Suprapubic skin (tissue), 4 donors: Measurements from ENCODE around the gene CMKLR1.

Experiments used
- CTCF ChIP-seq, 2 donors: fragments of 200-600 bp in 1 of 2; fragments of 450-650 bp in 1 of 2; sonication (generic) in 1 of 2; IDR thresholded peaks; one replicate each; pipeline ENCODE4 v1.5.1; 2016 to 2019; ENCODE audit warnings: antibody characterized with exemption in 2 of 2, mild to moderate bottlenecking in 1 of 2, moderate library complexity in 1 of 2
- EP300 ChIP-seq: sonication (generic); formaldehyde crosslinking; IDR thresholded peaks from one replicate; pipeline ENCODE4 v1.6.1; 2017; ENCODE audit warnings: antibody characterized with exemption
- POLR2A ChIP-seq, 2 donors: fragments of 450-650 bp; IDR thresholded peaks; one replicate each; pipeline ENCODE4 v1.6.1; 2017; ENCODE audit warnings: antibody characterized with exemption in 2 of 2, mild to moderate bottlenecking in 2 of 2, moderate library complexity in 2 of 2
- POLR2AphosphoS5 ChIP-seq, 3 donors: sonication (generic); formaldehyde crosslinking; IDR thresholded peaks; one replicate each; pipeline ENCODE4 v1.6.1; 2017; ENCODE audit warnings: antibody characterized with exemption in 3 of 3

DNA sequence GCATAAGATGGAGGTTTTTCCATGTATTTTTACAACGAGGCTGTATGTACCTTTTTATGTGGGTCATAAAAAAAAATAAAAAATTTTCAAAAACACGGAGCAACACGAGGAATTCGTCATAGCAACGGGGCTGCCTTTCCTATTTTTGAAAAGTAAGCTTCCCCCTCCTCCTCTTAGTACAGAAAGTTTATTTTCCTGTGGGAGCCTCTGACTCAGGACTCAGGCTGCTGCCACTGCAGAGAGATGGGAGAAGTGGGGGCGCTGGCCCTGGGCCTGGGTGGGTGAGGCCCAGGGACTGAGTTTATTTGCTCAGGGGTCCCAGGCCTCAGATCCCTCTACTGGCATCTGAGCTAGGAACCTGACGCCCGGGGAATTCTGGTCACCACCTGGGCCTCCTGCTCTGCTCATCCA lies 10.2 kb upstream of the CMKLR1 start:
- TF ChIP-seq POLR2A (IDR thresholded peaks at IDR 0.05) (no peak), POLR2AphosphoS5 (IDR thresholded peaks at IDR 0.05) (no peak), CTCF (IDR thresholded peaks at IDR 0.05) (no peak), EP300 (no peak)
